WI38 (cell line): ENCODE results near the gene ZFP57.

Experiments
- H3K4me3 ChIP-seq: 2 replicates; pipeline ENCODE4 v1.5.1; 2011; ENCODE audit warnings: low read depth, mild to moderate bottlenecking, control low read depth, low read length
- CTCF ChIP-seq: IDR thresholded peaks from 2 replicates; pipeline ENCODE4 v1.5.1; 2012; ENCODE audit warnings: low read depth, mild to moderate bottlenecking, control low read depth, low read length

Gene ZFP57

GRCh38 chr6:29633534-29633905 is 47.4 kb downstream of the ZFP57 start:
- TF ChIP-seq CTCF: no peak
- H3K4me3 ChIP-seq: peak overlapping the region; percentile 72

GRCh38 chr6:29632789-29633533 is 48.0 kb downstream of the ZFP57 start, which contains the start of gene GABBR1:
Gene GABBR1, minus strand, starts transcription at chr6:29633183. Its CDS starts 798 bp downstream, at chr6:29632385.
- TF ChIP-seq CTCF: no peak
- H3K4me3 ChIP-seq: peak within 1 kb of the TSS; percentile 72

- H3K4me3 ChIP-seq: peak overlapping the region; percentile 72
- TF ChIP-seq CTCF: no peak
Observed at GRCh38 chr6:29631860-29632731, 48.9 kb downstream of the ZFP57 start.

- H3K4me3 ChIP-seq: peak overlapping the region; percentile 72
- no peak for TF ChIP-seq CTCF
Observed at GRCh38 chr6:29631209-29631810, 49.6 kb downstream of the ZFP57 start.

GRCh38 chr6:29630315-29630714 is 50.6 kb downstream of the ZFP57 start:
- no peak for TF ChIP-seq CTCF
- no peak overlapping the region for H3K4me3 ChIP-seq

GRCh38 chr6:29629571-29629970 is 51.4 kb downstream of the ZFP57 start:
- no peak overlapping the region for H3K4me3 ChIP-seq
- TF ChIP-seq CTCF: no peak
